ENCODE measurements around the gene TMEM106A.
"Not testable (repeated sequence)": the region's sequence is repeated elsewhere in the genome, so short reads cannot be mapped to it uniquely, and the experiment has no call there.

TMEM106A gene

GRCh38 chr17:43217614-43218087 lies 6.0 kb downstream of the TMEM106A start:
- TF ChIP-seq CTCF (conservative IDR thresholded peaks at IDR 0.05), result no peak
- H3K27ac ChIP-seq, result no peak overlapping the region

GRCh38 chr17:43219001-43219400 lies 7.3 kb downstream of the TMEM106A start:
- no peak for TF ChIP-seq CTCF (conservative IDR thresholded peaks at IDR 0.05)
- H3K27ac ChIP-seq, result no peak overlapping the region

- TF ChIP-seq CTCF (conservative IDR thresholded peaks at IDR 0.05), result no peak
- no peak overlapping the region for H3K27ac ChIP-seq
Observed at GRCh38 chr17:43219746-43220380, 8.2 kb downstream of the TMEM106A start.

GRCh38 chr17:43220511-43221125 lies 8.9 kb downstream of the TMEM106A start:
- no peak for TF ChIP-seq CTCF (conservative IDR thresholded peaks at IDR 0.05)
- no peak overlapping the region for H3K27ac ChIP-seq

- TF ChIP-seq CTCF (conservative IDR thresholded peaks at IDR 0.05), result no peak
- no peak overlapping the region for H3K27ac ChIP-seq
Observed at GRCh38 chr17:43224146-43224705, 12.6 kb downstream of the TMEM106A start.

GRCh38 chr17:43226393-43226792 lies 14.7 kb downstream of the TMEM106A start:
- H3K27ac ChIP-seq, result no peak overlapping the region
- no peak for TF ChIP-seq CTCF (conservative IDR thresholded peaks at IDR 0.05)

- H3K27ac ChIP-seq, result not testable (repeated sequence)
Observed at GRCh38 chr17:43228020-43228782, 16.5 kb downstream of the TMEM106A start, which contains the start of gene CCDC200. Gene CCDC200, minus strand, starts transcription at chr17:43228623. Its CDS starts 69 bp downstream, at chr17:43228554.

- not testable (repeated sequence) for H3K27ac ChIP-seq
Observed at GRCh38 chr17:43231205-43232020, 19.7 kb downstream of the TMEM106A start.

GRCh38 chr17:43232021-43232699 lies 20.5 kb downstream of the TMEM106A start:
- H3K27ac ChIP-seq, result not testable (repeated sequence)

- not testable (repeated sequence) for H3K27ac ChIP-seq
Observed at GRCh38 chr17:43233263-43233662, 21.6 kb downstream of the TMEM106A start.

GRCh38 chr17:43233877-43234276 lies 22.2 kb downstream of the TMEM106A start, which contains the start of gene RNU2-1:
Gene RNU2-1, minus strand, starts transcription at chr17:43233977.
- H3K27ac ChIP-seq, result not testable (repeated sequence)

Data from VCaP (cell line).